GM21619 (cell line): Measurements from ENCODE around the gene TRAF5.
A peak's percentile ranks its signal among the peaks of the same experiment; 100 is the strongest.

Experiments
- ATAC-seq: cut with Tn5 transposase; IDR thresholded peaks from one replicate; pipeline ENCODE4 v1.9.1; 2021; ENCODE audit not compliant: unreplicated experiment

TRAF5 gene

GRCh38 chr1:211416628-211417323, 90.1 kb downstream of the TRAF5 start:
- peak; percentile 47 for ATAC-seq

GRCh38 chr1:211420389-211420788, 93.8 kb downstream of the TRAF5 start:
- ATAC-seq = peak; percentile 26

- ATAC-seq = no peak
Measured at GRCh38 chr1:211420845-211421454, 94.3 kb downstream of the TRAF5 start.

- no peak for ATAC-seq
Measured at GRCh38 chr1:211424018-211424417, 97.4 kb downstream of the TRAF5 start.
